Epithelial cell of esophagus (primary cell): ENCODE results near the gene IDI2.

Source experiments
- DNase-seq: peaks from one replicate; pipeline ENCODE4 v3.0.0; 2010; ENCODE audit warnings: low read depth
- H3K4me3 ChIP-seq: 2 replicates; pipeline ENCODE4 v1.5.1; 2011; ENCODE audit warnings: mild to moderate bottlenecking, low read length, control low read depth
- CTCF ChIP-seq: IDR thresholded peaks from 2 replicates; pipeline ENCODE4 v1.5.1; 2011; ENCODE audit warnings: low read depth, mild to moderate bottlenecking, low read length, control low read depth, inconsistent platforms; ENCODE audit not compliant: insufficient read depth; ENCODE audit errors: missing control alignments

Gene IDI2

GRCh38 chr10:987870-988666, 37.6 kb downstream of the IDI2 start, which contains the start of gene GTPBP4:
GTPBP4 (plus strand) TSS chr10:988434; CDS start chr10:988480, 46 bp downstream.
- peak; percentile 99 for DNase-seq
- H3K4me3 ChIP-seq, result peak within 1 kb of the TSS; percentile 99
- TF ChIP-seq CTCF, result peak; percentile 7

GRCh38 chr10:987620-987869, 38.1 kb downstream of the IDI2 start:
- H3K4me3 ChIP-seq, result peak overlapping the region; percentile 99
- no peak for TF ChIP-seq CTCF
- DNase-seq, result peak; percentile 39

- DNase-seq, result peak; percentile 41
- peak overlapping the region; percentile 99 for H3K4me3 ChIP-seq
- TF ChIP-seq CTCF, result no peak
Measured at GRCh38 chr10:986881-987619, 38.6 kb downstream of the IDI2 start.

- peak; percentile 93 for DNase-seq
Measured at GRCh38 chr10:986137-986825, 39.4 kb downstream of the IDI2 start.

GRCh38 chr10:985361-985760, 40.3 kb downstream of the IDI2 start:
- no peak for TF ChIP-seq CTCF
- no peak for DNase-seq
- no peak overlapping the region for H3K4me3 ChIP-seq

More at GRCh38 chr10:986137-986825, 39.4 kb downstream of the IDI2 start:
- no peak for TF ChIP-seq CTCF
- no peak overlapping the region for H3K4me3 ChIP-seq

- no peak overlapping the region for H3K4me3 ChIP-seq
- no peak for DNase-seq
- TF ChIP-seq CTCF, result no peak
Measured at GRCh38 chr10:983971-984655, 41.5 kb downstream of the IDI2 start.
